Measurements from ENCODE around the gene ABCA4.

ABCA4 gene

DNA sequence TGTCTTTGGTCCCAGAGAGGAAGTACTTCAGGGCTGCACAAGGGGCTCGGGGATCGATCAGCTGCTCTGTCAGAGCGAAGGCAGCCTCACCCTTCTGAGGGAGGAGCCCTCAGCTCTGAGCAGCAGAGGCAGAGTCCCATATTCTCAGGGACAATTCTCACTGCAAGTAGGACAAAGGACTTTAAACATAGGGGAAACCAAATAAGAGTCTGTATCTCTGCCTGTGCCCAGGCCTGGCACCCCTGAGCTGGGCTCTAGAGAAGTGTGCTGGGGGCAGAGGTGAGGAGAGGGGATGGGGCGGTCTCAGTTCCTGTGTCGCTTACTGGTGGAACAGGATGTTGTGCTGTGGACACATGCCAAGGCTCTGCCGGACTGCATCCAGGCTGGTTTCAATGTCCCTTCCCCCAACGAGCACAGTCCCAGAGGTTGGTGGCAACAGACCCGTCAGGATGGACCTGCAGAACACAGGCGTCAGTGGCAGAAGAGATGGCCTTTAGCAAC lies 76.6 kb downstream of the ABCA4 start:
- TF ChIP-seq CTCF (IDR thresholded peaks at IDR 0.05; ENCODE audit: unreplicated experiment in 3 of 3): no peak
- peaks cover 35% of the 10 kb centered on the region for H3K4me1 Mint-ChIP-seq
- peak overlapping the region in 1 of 3 experiments; percentile 34 for H3K4me3 Mint-ChIP-seq
- H3K36me3 Mint-ChIP-seq (ENCODE audit: low read depth): no peaks in the 10 kb centered on the region
- no peaks in the 10 kb centered on the region for H3K9me3 Mint-ChIP-seq
- H3K27me3 Mint-ChIP-seq (ENCODE audit: low read depth): peaks cover 30% of the 10 kb centered on the region
- peak overlapping the region in 2 of 3 experiments; percentile 1 to 77 for H3K27ac Mint-ChIP-seq

DNA sequence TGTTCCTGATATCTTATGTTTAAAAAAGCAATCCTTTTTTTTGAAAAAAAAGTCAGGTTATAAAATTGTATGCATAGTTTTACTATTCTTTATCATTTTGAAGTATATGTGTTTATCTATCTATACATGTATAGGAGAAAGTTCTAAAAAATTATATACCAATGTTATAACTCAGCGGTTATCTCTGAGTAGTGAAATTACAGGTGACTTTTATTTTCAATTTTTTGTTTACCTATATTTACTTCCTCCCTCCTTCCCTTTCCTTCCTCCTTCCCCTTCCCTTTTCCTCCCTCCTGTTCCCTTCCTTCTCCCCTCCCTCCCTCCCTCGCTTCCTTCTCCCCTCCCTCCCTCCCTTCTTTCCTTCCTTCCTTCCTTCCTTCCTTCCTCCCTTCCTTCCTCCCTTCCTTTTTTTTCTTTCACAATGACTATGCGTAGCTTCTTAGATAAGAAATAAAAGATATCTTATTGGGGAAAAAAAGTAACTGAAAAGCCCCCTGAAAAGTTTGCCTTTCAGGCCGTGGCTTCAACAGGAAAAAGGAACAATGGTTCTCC lies 77.1 kb downstream of the ABCA4 start:
- no peaks in the 10 kb centered on the region for H3K36me3 Mint-ChIP-seq (ENCODE audit: low read depth)
- peak overlapping the region in 1 of 3 experiments; percentile 77 for H3K27ac Mint-ChIP-seq
- H3K9me3 Mint-ChIP-seq: no peaks in the 10 kb centered on the region
- peaks cover 35% of the 10 kb centered on the region for H3K4me1 Mint-ChIP-seq
- H3K4me3 Mint-ChIP-seq: no peak overlapping the region
- TF ChIP-seq CTCF (IDR thresholded peaks at IDR 0.05; ENCODE audit: unreplicated experiment in 3 of 3): no peak
- H3K27me3 Mint-ChIP-seq (ENCODE audit: low read depth): peaks cover 30% of the 10 kb centered on the region

DNA sequence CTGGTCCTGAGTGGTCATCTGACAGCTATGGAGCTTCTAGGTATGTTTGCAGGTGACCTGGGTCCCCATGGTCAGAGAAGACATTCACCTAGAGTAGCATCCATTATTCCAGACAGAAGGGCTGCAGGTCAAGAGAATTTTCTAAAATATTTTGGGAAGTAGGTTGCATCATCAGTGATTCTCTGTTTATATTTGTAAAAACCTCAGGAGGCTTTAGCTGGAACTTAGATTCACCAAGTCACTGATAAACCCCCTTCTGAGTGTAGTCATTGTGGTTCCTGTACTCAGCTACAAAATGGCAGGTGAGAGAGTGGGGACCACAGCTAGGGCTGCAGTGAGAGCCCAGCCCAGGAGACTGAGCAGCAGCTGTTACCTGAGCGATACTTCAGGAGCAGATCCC lies 78.6 kb downstream of the ABCA4 start:
- Mint-ChIP-seq H3K9me3 (no peaks in the 10 kb centered on the region), H3K27me3 (ENCODE audit: low read depth) (peaks cover 27% of the 10 kb centered on the region), H3K4me3 (no peak overlapping the region), H3K4me1 (peaks cover 23% of the 10 kb centered on the region), H3K27ac (peak overlapping the region in 1 of 3 experiments; percentile 55), H3K36me3 (ENCODE audit: low read depth) (no peaks in the 10 kb centered on the region)
- TF ChIP-seq CTCF (IDR thresholded peaks at IDR 0.05; ENCODE audit: unreplicated experiment in 3 of 3): no peak

DNA sequence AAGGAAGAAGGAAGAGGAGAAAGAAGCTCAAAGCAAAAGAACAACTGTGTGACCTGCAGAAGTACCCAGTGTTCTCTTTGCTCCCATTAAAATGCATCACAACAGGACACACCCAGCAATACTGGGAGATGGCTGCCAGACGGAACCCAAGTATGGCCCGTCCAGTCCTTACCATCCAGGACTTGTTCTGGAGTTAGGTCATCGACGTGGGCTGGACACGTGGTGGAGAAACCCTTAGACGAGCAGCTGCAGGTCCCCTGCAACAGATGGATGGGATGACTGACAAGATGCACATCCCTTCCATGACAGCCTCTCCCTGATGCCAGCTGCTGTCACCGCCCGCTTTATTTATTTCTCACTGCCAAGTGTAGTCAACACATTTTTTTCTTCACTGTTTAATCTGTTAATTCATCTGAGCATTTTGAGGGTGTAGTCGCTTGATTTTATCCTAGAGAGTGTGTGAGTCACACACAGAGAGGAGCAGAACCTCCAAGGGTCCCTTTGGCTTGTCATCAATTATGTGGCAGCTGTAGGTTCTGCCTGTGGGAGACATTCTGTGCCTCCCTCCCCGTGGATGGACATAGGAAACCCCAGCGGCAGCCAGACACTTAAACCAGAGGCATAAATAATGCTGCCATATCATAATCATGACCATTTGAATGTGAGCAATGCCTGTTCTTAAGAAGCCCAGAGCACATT lies 80.9 kb downstream of the ABCA4 start:
- Mint-ChIP-seq H3K27me3 (ENCODE audit: low read depth) (peaks cover 31% of the 10 kb centered on the region), H3K4me3 (no peak overlapping the region), H3K36me3 (ENCODE audit: low read depth) (no peaks in the 10 kb centered on the region), H3K27ac (peak overlapping the region; percentile 22 to 59 (median 25)), H3K4me1 (peaks cover 22% of the 10 kb centered on the region), H3K9me3 (no peaks in the 10 kb centered on the region)
- peak in 1 of 3 experiments; percentile 25 for TF ChIP-seq CTCF (IDR thresholded peaks at IDR 0.05; ENCODE audit: unreplicated experiment in 3 of 3)

GRCh38 chr1:94039514-94039870 lies 81.5 kb downstream of the ABCA4 start:
- no peaks in the 10 kb centered on the region for H3K9me3 Mint-ChIP-seq

More at GRCh38 chr1:94039514-94039870, 81.5 kb downstream of the ABCA4 start:
- no peaks in the 10 kb centered on the region for H3K36me3 Mint-ChIP-seq (ENCODE audit: low read depth)
- peaks cover 22% of the 10 kb centered on the region for H3K4me1 Mint-ChIP-seq
- H3K4me3 Mint-ChIP-seq: no peak overlapping the region
- peak overlapping the region; percentile 5 to 59 (median 6) for H3K27ac Mint-ChIP-seq
- H3K27me3 Mint-ChIP-seq (ENCODE audit: low read depth): peaks cover 28% of the 10 kb centered on the region
- TF ChIP-seq CTCF (IDR thresholded peaks at IDR 0.05; ENCODE audit: unreplicated experiment in 3 of 3): peak; percentile 81 to 84 (median 83)
